OCI-LY7 (cell line): Measurements from ENCODE around the gene PPP3CB.

Experiments
- EZH2phosphoT487 ChIP-seq: fragments of 200-600 bp; sonication (generic); IDR thresholded peaks from 2 replicates; pipeline ENCODE4 v1.6.1; 2018; ENCODE audit warnings: low read depth, borderline replicate concordance, mild to moderate bottlenecking, mixed run types, antibody characterized with exemption, low read length, moderate library complexity, mixed read lengths
- TF ChIP-seq, protein P1 (sequence below): fragments of 200-600 bp; sonication (generic); conservative IDR thresholded peaks from 2 replicates; pipeline ENCODE4 v1.5.1; 2014; ENCODE audit warnings: mild to moderate bottlenecking, antibody characterized with exemption, low read length, moderate library complexity, mixed read lengths

DNA sequence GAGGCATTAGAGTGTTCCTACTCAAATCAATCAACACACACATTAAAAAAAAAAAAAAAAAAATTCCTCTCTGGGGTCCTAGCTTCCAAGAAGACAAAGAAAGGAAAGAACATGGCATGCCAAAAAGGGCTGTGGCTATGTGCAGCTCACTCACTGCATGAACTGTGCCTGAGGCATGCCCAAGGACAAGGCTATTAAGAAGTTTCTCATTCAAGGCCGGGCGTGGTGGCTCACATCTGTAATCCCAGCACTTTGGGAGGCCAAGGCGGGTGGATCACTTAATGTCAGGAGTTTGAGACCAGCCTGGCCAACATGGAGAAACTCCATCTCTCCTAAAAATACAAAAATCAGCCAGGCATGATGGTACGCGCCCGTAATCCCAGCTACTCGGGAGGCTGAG, 41.9 kb upstream of the PPP3CB start:
- TF ChIP-seq, protein P1, sequence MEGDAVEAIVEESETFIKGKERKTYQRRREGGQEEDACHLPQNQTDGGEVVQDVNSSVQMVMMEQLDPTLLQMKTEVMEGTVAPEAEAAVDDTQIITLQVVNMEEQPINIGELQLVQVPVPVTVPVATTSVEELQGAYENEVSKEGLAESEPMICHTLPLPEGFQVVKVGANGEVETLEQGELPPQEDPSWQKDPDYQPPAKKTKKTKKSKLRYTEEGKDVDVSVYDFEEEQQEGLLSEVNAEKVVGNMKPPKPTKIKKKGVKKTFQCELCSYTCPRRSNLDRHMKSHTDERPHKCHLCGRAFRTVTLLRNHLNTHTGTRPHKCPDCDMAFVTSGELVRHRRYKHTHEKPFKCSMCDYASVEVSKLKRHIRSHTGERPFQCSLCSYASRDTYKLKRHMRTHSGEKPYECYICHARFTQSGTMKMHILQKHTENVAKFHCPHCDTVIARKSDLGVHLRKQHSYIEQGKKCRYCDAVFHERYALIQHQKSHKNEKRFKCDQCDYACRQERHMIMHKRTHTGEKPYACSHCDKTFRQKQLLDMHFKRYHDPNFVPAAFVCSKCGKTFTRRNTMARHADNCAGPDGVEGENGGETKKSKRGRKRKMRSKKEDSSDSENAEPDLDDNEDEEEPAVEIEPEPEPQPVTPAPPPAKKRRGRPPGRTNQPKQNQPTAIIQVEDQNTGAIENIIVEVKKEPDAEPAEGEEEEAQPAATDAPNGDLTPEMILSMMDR: no peak
- no peak for TF ChIP-seq EZH2phosphoT487
